Measurements from ENCODE around the gene RNF11. TPM values are rescaled to one million over a fixed set of nuclear protein-coding genes. Genes with fewer than 3 reads are reported as not detected.
"Not testable (repeated sequence)": the region's sequence is repeated elsewhere in the genome, so short reads cannot be mapped to it uniquely, and the experiment has no call there.

RNF11 gene
- total RNA-seq, 1 donor from 2014 or later: 81.4 TPM

DNA sequence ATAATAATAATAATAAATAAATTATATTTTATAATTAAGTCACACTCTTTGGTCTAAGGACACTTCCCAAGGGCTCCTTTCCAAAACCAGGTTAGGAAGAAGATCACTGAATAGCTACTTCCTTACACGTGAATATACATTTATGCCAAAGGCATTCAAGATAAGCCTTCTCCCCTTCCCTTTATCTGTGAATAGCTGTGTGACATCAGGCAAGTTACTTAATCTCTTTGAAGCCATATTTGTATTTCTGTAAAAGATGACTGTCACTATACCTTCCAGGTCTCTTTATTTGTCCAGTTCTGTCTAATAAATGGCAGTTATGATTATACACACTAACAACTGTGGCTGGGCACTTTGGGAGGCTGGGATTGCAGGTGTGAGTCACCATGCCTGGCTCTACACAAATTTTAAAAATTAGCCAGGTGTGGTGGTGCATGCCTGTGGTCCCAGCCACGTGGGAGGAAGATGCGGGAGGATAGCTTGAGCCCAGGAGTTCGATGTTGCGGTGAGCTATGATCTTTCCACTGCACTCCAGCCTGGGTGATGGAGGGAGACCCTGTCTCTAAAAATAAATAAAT, 5.5 kb upstream of the RNF11 start:
- H3K4me3 ChIP-seq (ENCODE audit: low read depth, low read length): no peak overlapping the region
- TF ChIP-seq, protein P1, sequence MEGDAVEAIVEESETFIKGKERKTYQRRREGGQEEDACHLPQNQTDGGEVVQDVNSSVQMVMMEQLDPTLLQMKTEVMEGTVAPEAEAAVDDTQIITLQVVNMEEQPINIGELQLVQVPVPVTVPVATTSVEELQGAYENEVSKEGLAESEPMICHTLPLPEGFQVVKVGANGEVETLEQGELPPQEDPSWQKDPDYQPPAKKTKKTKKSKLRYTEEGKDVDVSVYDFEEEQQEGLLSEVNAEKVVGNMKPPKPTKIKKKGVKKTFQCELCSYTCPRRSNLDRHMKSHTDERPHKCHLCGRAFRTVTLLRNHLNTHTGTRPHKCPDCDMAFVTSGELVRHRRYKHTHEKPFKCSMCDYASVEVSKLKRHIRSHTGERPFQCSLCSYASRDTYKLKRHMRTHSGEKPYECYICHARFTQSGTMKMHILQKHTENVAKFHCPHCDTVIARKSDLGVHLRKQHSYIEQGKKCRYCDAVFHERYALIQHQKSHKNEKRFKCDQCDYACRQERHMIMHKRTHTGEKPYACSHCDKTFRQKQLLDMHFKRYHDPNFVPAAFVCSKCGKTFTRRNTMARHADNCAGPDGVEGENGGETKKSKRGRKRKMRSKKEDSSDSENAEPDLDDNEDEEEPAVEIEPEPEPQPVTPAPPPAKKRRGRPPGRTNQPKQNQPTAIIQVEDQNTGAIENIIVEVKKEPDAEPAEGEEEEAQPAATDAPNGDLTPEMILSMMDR (conservative IDR thresholded peaks at IDR 0.05; ENCODE audit: low read depth, low read length): no peak
- DNase-seq (ENCODE audit: low read depth): no peak

GRCh38 chr1:51231120-51231519, 5.0 kb upstream of the RNF11 start:
- DNase-seq (ENCODE audit: low read depth): no peak
- TF ChIP-seq, protein P1 (conservative IDR thresholded peaks at IDR 0.05; ENCODE audit: low read depth, low read length): no peak
- no peak overlapping the region for H3K4me3 ChIP-seq (ENCODE audit: low read depth, low read length)

DNA sequence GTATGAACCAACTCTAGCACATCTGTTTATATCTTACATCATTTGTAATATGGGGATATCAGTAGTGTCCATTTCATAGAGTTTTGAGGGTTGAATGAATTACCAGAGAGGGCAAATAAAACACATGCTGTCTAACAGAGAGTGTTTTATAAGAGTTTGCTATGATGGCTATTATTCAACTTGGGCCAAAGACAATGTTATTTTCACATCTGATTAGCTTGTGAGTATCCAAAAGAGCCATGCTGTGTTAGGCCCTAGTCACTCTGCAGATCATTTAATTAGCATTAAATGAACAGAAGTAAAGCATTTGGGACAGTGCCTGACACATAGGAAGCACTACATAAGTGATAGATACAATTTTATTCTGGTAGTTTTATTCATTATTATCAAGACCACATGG, 4.2 kb upstream of the RNF11 start:
- no peak for DNase-seq (ENCODE audit: low read depth)
- H3K4me3 ChIP-seq (ENCODE audit: low read depth, low read length): no peak overlapping the region
- TF ChIP-seq, protein P1 (conservative IDR thresholded peaks at IDR 0.05; ENCODE audit: low read depth, low read length): no peak

- DNase-seq (ENCODE audit: low read depth): not testable (repeated sequence)
These were observed 1.8 kb upstream of the RNF11 start for GRCh38 chr1:51234236-51234635.

GRCh38 chr1:51234721-51235425, 1.2 kb upstream of the RNF11 start:
- DNase-seq (ENCODE audit: low read depth): peak; percentile 50
- TF ChIP-seq, protein P1 (conservative IDR thresholded peaks at IDR 0.05; ENCODE audit: low read depth, low read length): no peak
- peak overlapping the region; percentile 76 for H3K4me3 ChIP-seq (ENCODE audit: low read depth, low read length)

More at GRCh38 chr1:51234236-51234635, 1.8 kb upstream of the RNF11 start:
- not testable (repeated sequence) for H3K4me3 ChIP-seq (ENCODE audit: low read depth, low read length)

DNA sequence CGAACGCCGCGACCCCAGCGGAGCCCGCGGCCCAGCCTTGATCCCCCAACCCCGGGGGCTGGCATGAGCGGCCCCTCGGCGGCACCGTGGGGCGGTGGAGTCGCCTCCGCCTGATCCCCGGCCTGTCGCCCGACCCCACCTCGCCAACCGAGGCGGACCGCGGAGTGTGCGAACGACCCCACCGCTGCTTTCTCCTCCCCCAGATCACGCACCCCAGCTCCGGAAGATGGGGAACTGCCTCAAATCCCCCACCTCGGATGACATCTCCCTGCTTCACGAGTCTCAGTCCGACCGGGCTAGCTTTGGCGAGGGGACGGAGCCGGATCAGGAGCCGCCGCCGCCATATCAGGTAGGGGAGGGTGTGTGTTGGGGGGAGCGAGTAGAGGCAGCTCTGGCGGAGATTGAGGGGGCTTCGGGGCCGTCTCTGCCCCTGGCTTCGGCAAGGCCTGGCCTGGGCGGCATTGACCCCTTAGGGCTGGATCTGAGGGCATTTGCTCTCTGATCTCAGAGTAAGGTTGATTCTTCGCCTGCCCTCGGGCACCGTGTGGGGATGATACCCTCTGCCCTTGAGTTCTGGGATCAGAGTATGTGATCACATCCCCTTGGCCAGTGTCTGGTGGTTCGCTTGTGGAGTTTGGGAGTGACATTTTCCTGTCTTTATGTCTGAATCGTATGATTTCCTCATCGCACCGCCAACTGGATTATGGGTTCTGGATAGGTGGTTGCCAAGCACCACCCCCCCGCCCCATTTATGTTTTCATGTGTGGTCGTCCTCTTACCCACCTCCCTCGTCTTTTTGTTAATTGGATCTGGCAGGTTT, 668 bp downstream of the RNF11 start:
- TF ChIP-seq, protein P1 (conservative IDR thresholded peaks at IDR 0.05; ENCODE audit: low read depth, low read length): no peak
- H3K4me3 ChIP-seq (ENCODE audit: low read depth, low read length): peak overlapping the region; percentile 76
- DNase-seq (ENCODE audit: low read depth): no peak

DNA sequence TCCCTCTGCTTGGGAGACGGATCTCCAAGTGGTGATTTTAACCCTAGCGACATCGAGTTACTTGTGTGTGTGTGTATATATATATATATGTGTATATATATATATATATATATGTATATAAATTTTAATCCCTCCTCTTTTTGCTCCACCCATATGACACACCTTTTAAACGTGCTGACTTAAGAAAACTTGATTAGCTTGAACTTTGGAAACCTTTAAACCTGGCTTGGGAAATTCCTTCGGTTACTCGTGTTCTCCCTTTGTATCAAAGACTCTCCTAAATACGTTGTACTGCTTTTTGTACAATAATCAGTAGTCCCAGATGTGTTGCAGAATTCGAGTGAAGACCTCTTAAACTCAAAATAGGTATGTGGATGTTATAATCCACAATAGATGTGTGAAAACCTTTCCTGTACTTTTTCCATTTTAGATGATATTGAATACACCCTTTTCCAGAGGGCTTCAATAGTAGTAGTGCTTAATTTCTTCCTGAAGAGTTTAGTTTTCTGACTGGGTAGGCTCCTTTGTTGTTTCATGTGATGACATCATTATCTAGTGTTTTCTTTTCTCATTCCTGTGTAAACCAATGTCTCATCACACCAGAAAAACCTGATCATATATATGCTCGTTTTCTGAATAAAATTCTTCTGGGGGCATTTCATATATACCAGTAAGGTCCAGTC, 1.4 kb downstream of the RNF11 start:
- H3K4me3 ChIP-seq (ENCODE audit: low read depth, low read length): peak overlapping the region; percentile 76
- DNase-seq (ENCODE audit: low read depth): peak; percentile 37
- TF ChIP-seq, protein P1 (conservative IDR thresholded peaks at IDR 0.05; ENCODE audit: low read depth, low read length): no peak
